ENCODE measurements around the gene WFDC10A. TPM values are rescaled to one million over a fixed set of nuclear protein-coding genes. Genes with fewer than 3 reads are reported as not detected.

The WFDC10A gene
- total and polyA plus RNA-seq, 8 donors, result not detected

- peaks cover 0 to 6% of the 10 kb centered on the region in 2 donors for H3K9me3 ChIP-seq
- intact Hi-C loops (cut with DNase I), result no loop called here
- no peak for DNase-seq
- ATAC-seq, result no peak
- no peaks in the 10 kb centered on the region for H3K4me1 ChIP-seq
- no peak for TF ChIP-seq CTCF (IDR thresholded peaks at IDR 0.05)
- H3K36me3 ChIP-seq, result no peaks in the 10 kb centered on the region
- no peak overlapping the region for H3K27ac ChIP-seq
- no peak overlapping the region for H3K4me3 ChIP-seq
- no peaks in the 10 kb centered on the region for H3K27me3 ChIP-seq
These were observed 43.2 kb downstream of the WFDC10A start for GRCh38 chr20:45672765-45673164.

GRCh38 chr20:45679650-45680049 lies 50.1 kb downstream of the WFDC10A start:
- TF ChIP-seq CTCF (IDR thresholded peaks at IDR 0.05), result no peak
- Histone ChIP-seq H3K9me3 (peaks cover 0 to 37% of the 10 kb centered on the region in 2 donors), H3K27ac (no peak overlapping the region), H3K4me1 (no peaks in the 10 kb centered on the region), H3K27me3 (no peaks in the 10 kb centered on the region), H3K4me3 (no peak overlapping the region), H3K36me3 (no peaks in the 10 kb centered on the region)
- intact Hi-C loops (cut with DNase I), result no loop called here
- DNase-seq (no peak), ATAC-seq (no peak)

Other genes starting within 250 kb of the WFDC10A start
- 10 to 100 TPM; 53.1 to 66.4 TPM for gene DBNDD2, start 221.4 kb upstream of the WFDC10A start, total RNA-seq
- gene DBNDD2, start 221.4 kb upstream of the WFDC10A start, polyA plus RNA-seq (ENCODE audit: insufficient read length in 6 of 6), result 10 to 100 TPM; 18.9 to 22.9 (median 20.4) TPM
- gene PIGT, start 213.6 kb upstream of the WFDC10A start, total RNA-seq, result 10 to 100 TPM; 85.7 to 90.9 TPM
- 10 to 100 TPM; 72.8 to 96.7 (median 79.9) TPM for gene PIGT, start 213.6 kb upstream of the WFDC10A start, polyA plus RNA-seq (ENCODE audit: insufficient read length in 6 of 6)
- 100 to 1,000 TPM; 232 to 258 TPM for gene WFDC2, start 160.0 kb upstream of the WFDC10A start, total RNA-seq
- 10 to 100 TPM; 28.7 to 40.9 (median 33.6) TPM for gene WFDC2, start 160.0 kb upstream of the WFDC10A start, polyA plus RNA-seq (ENCODE audit: insufficient read length in 6 of 6)
- not detected for gene SPINT3, start 114.1 kb upstream of the WFDC10A start, total RNA-seq
- not detected for gene SPINT3, start 114.1 kb upstream of the WFDC10A start, polyA plus RNA-seq (ENCODE audit: insufficient read length in 6 of 6)
- gene WFDC6, start 90.3 kb upstream of the WFDC10A start, total RNA-seq, result not detected
- not detected for gene WFDC6, start 90.3 kb upstream of the WFDC10A start, polyA plus RNA-seq (ENCODE audit: insufficient read length in 6 of 6)
- gene EPPIN, start 82.3 kb upstream of the WFDC10A start, total RNA-seq, result not detected
- under 1 TPM; 0.10 to 0.37 (median 0.20) TPM for gene EPPIN, start 82.3 kb upstream of the WFDC10A start, polyA plus RNA-seq (ENCODE audit: insufficient read length in 6 of 6)
- not detected for gene WFDC8, start 50.5 kb upstream of the WFDC10A start, total RNA-seq
- under 1 TPM in 1 of 6 donors, not detected in 5; 0.28 TPM for gene WFDC8, start 50.5 kb upstream of the WFDC10A start, polyA plus RNA-seq (ENCODE audit: insufficient read length in 6 of 6)
- not detected for gene WFDC9, start 1.5 kb downstream of the WFDC10A start, total RNA-seq
- gene WFDC9, start 1.5 kb downstream of the WFDC10A start, polyA plus RNA-seq (ENCODE audit: insufficient read length in 6 of 6), result not detected
- gene WFDC11, start 40.5 kb downstream of the WFDC10A start, total RNA-seq, result not detected
- not detected for gene WFDC11, start 40.5 kb downstream of the WFDC10A start, polyA plus RNA-seq (ENCODE audit: insufficient read length in 6 of 6)
- gene WFDC13, start 72.3 kb downstream of the WFDC10A start, total RNA-seq, result not detected
- gene WFDC13, start 72.3 kb downstream of the WFDC10A start, polyA plus RNA-seq (ENCODE audit: insufficient read length in 6 of 6), result not detected
- gene WFDC10B, start 75.3 kb downstream of the WFDC10A start, total RNA-seq, result 1 to 10 TPM in 1 of 2 donors, under 1 TPM in 1; 0.44 to 1.2 TPM
- not detected for gene WFDC10B, start 75.3 kb downstream of the WFDC10A start, polyA plus RNA-seq (ENCODE audit: insufficient read length in 6 of 6)
- gene SPINT4, start 92.6 kb downstream of the WFDC10A start, total RNA-seq, result not detected
- not detected for gene SPINT4, start 92.6 kb downstream of the WFDC10A start, polyA plus RNA-seq (ENCODE audit: insufficient read length in 6 of 6)
- 1 to 10 TPM; 5.2 to 5.7 TPM for gene WFDC3, start 162.1 kb downstream of the WFDC10A start, total RNA-seq
- gene WFDC3, start 162.1 kb downstream of the WFDC10A start, polyA plus RNA-seq (ENCODE audit: insufficient read length in 6 of 6), result 1 to 10 TPM in 3 of 6 donors, under 1 TPM in 3; 0.26 to 1.8 (median 1.1) TPM
- 10 to 100 TPM; 22.6 to 38.5 TPM for gene DNTTIP1, start 162.2 kb downstream of the WFDC10A start, total RNA-seq
- 10 to 100 TPM; 25.7 to 30.9 (median 28.3) TPM for gene DNTTIP1, start 162.2 kb downstream of the WFDC10A start, polyA plus RNA-seq (ENCODE audit: insufficient read length in 6 of 6)
- gene UBE2C, start 182.9 kb downstream of the WFDC10A start, total RNA-seq, result 10 to 100 TPM in 1 of 2 donors, 1 to 10 TPM in 1; 5.9 to 17.1 TPM
- 10 to 100 TPM; 41.7 to 99.2 (median 59.9) TPM for gene UBE2C, start 182.9 kb downstream of the WFDC10A start, polyA plus RNA-seq (ENCODE audit: insufficient read length in 6 of 6)
- under 1 TPM; 0.42 to 0.61 TPM for gene TNNC2, start 197.6 kb downstream of the WFDC10A start, total RNA-seq
- 1 to 10 TPM in 1 of 6 donors, under 1 TPM in 5; 0.21 to 1.2 (median 0.41) TPM for gene TNNC2, start 197.6 kb downstream of the WFDC10A start, polyA plus RNA-seq (ENCODE audit: insufficient read length in 6 of 6)
- gene SNX21, start 204.1 kb downstream of the WFDC10A start, total RNA-seq, result 10 to 100 TPM; 23.9 to 26.3 TPM
- 10 to 100 TPM; 14.5 to 22.4 (median 17.8) TPM for gene SNX21, start 204.1 kb downstream of the WFDC10A start, polyA plus RNA-seq (ENCODE audit: insufficient read length in 6 of 6)
- 10 to 100 TPM; 23.8 to 28.7 TPM for gene ACOT8, start 227.7 kb downstream of the WFDC10A start, total RNA-seq
- gene ACOT8, start 227.7 kb downstream of the WFDC10A start, polyA plus RNA-seq (ENCODE audit: insufficient read length in 6 of 6), result 10 to 100 TPM; 19.3 to 25.1 (median 21.4) TPM
- 1 to 10 TPM; 3.5 to 4.5 TPM for gene ZSWIM3, start 227.9 kb downstream of the WFDC10A start, total RNA-seq
- 1 to 10 TPM; 4.9 to 6.7 (median 5.8) TPM for gene ZSWIM3, start 227.9 kb downstream of the WFDC10A start, polyA plus RNA-seq (ENCODE audit: insufficient read length in 6 of 6)